ENCODE measurements around the gene TENT4A.

DNA sequence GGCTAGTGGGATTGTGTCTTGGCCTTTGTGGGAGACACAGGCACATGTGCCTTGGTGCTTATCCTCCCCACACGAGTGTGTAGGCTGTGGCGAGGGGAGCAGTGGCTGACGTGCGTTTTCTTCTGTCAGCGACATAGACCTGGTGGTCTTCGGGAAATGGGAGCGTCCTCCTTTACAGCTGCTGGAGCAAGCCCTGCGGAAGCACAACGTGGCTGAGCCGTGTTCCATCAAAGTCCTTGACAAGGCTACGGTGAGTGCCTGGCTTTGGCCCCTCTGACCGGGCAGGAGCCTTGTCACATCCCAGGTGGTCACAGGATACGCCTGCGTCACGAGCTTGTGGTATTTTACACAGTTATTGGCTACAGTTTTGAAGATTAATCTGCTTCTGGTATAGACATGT lies 26.4 kb downstream of the TENT4A start:
- TF ChIP-seq, protein P1, sequence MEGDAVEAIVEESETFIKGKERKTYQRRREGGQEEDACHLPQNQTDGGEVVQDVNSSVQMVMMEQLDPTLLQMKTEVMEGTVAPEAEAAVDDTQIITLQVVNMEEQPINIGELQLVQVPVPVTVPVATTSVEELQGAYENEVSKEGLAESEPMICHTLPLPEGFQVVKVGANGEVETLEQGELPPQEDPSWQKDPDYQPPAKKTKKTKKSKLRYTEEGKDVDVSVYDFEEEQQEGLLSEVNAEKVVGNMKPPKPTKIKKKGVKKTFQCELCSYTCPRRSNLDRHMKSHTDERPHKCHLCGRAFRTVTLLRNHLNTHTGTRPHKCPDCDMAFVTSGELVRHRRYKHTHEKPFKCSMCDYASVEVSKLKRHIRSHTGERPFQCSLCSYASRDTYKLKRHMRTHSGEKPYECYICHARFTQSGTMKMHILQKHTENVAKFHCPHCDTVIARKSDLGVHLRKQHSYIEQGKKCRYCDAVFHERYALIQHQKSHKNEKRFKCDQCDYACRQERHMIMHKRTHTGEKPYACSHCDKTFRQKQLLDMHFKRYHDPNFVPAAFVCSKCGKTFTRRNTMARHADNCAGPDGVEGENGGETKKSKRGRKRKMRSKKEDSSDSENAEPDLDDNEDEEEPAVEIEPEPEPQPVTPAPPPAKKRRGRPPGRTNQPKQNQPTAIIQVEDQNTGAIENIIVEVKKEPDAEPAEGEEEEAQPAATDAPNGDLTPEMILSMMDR (IDR thresholded peaks at IDR 0.05; ENCODE audit: low read depth, low read length): no peak
- TF ChIP-seq, protein P2, sequence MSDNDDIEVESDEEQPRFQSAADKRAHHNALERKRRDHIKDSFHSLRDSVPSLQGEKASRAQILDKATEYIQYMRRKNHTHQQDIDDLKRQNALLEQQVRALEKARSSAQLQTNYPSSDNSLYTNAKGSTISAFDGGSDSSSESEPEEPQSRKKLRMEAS (IDR thresholded peaks at IDR 0.05; ENCODE audit: low read depth, low read length): no peak

All from NB4 (cell line).